Large intestine (tissue), 3 donors: ENCODE results near the gene FNDC10. TPM values are rescaled to one million over a fixed set of nuclear protein-coding genes. Genes with fewer than 3 reads are reported as not detected.
"Not testable (repeated sequence)": the region's sequence is repeated elsewhere in the genome, so short reads cannot be mapped to it uniquely, and the experiment has no call there.

Experiments used
- DNase-seq, 2 donors: peaks; one replicate each; pipeline versions ENCODE4 v3.0.0 to v3.0.0-alpha.2; 2013
- H3K27ac ChIP-seq: one replicate; pipeline ENCODE4 v1.5.1; 2013; ENCODE audit warnings: low read length
- H3K27me3 ChIP-seq: 2 replicates; pipeline ENCODE4 v1.6.1; 2013; ENCODE audit warnings: low read length; ENCODE audit not compliant: control insufficient read depth, insufficient read depth
- H3K36me3 ChIP-seq: 2 replicates; pipeline ENCODE4 v1.6.1; 2013; ENCODE audit warnings: low read length; ENCODE audit not compliant: control insufficient read depth, insufficient read depth
- H3K4me1 ChIP-seq: one replicate; pipeline ENCODE4 v1.6.1; 2013; ENCODE audit warnings: low read length; ENCODE audit not compliant: control insufficient read depth, insufficient read depth
- H3K4me3 ChIP-seq: one replicate; pipeline ENCODE4 v1.5.1; 2013; ENCODE audit warnings: low read length
- H3K9me3 ChIP-seq: one replicate; pipeline ENCODE4 v1.6.1; 2013; ENCODE audit warnings: mild to moderate bottlenecking, low read depth, low read length, moderate library complexity; ENCODE audit not compliant: control insufficient read depth
- WGBS: methylation state at CpG from one replicate; pipeline ENCODE4 v1.1.5; 2013; ENCODE audit warnings: low lambda C conversion rate; ENCODE audit not compliant: insufficient coverage; 5-methylcytosine and 5-hydroxymethylcytosine counted together
- polyA plus RNA-seq: library from polyadenylated mRNA; unstranded; fragments of 120-200 nt; gene quantifications from one replicate; pipeline ENCODE4 v1.2.1, GENCODE V29; 2013

The FNDC10 gene
- polyA plus RNA-seq, 1 donor = 2.4 TPM

GRCh38 chr1:1597275-1597930 lies 2.5 kb downstream of the FNDC10 start:
- DNase-seq = no peak
- peaks cover 76% of the 10 kb centered on the region for H3K27me3 ChIP-seq
- WGBS = no CpG with 5 or more reads among the region's 16 CpGs

GRCh38 chr1:1596493-1597274 lies 3.3 kb downstream of the FNDC10 start:
- Histone ChIP-seq H3K36me3 (no peaks in the 10 kb centered on the region), H3K4me3 (no peak overlapping the region), H3K27ac (no peak overlapping the region), H3K9me3 (peaks cover 16% of the 10 kb centered on the region), H3K27me3 (peaks cover 68% of the 10 kb centered on the region), H3K4me1 (no peaks in the 10 kb centered on the region)
- no CpG with 5 or more reads among the region's 12 CpGs for WGBS
- no peak for DNase-seq

More at GRCh38 chr1:1597275-1597930, 2.5 kb downstream of the FNDC10 start:
- Histone ChIP-seq H3K9me3 (peaks cover 16% of the 10 kb centered on the region), H3K36me3 (no peaks in the 10 kb centered on the region), H3K27ac (no peak overlapping the region), H3K4me3 (no peak overlapping the region), H3K4me1 (no peaks in the 10 kb centered on the region)

GRCh38 chr1:1595341-1595740 lies 4.6 kb downstream of the FNDC10 start:
- not testable (repeated sequence) for H3K4me3 ChIP-seq, H3K36me3 ChIP-seq, DNase-seq, H3K27ac ChIP-seq, H3K4me1 ChIP-seq, H3K9me3 ChIP-seq
- peaks cover 55% of the 10 kb centered on the region for H3K27me3 ChIP-seq
- WGBS = no CpG with 5 or more reads among the region's 2 CpGs

GRCh38 chr1:1594602-1595260 lies 5.2 kb downstream of the FNDC10 start:
- no peak for DNase-seq

GRCh38 chr1:1593834-1594601 lies 5.9 kb downstream of the FNDC10 start:
- Histone ChIP-seq H3K4me3 (no peak overlapping the region), H3K36me3 (no peaks in the 10 kb centered on the region), H3K27me3 (peaks cover 50% of the 10 kb centered on the region), H3K4me1 (no peaks in the 10 kb centered on the region), H3K9me3 (peaks cover 5% of the 10 kb centered on the region), H3K27ac (no peak overlapping the region)
- no peak for DNase-seq
- no CpG with 5 or more reads among the region's 24 CpGs for WGBS

More at GRCh38 chr1:1594602-1595260, 5.2 kb downstream of the FNDC10 start:
- Histone ChIP-seq H3K9me3 (peaks cover 5% of the 10 kb centered on the region), H3K4me3 (no peak overlapping the region), H3K27me3 (peaks cover 53% of the 10 kb centered on the region), H3K36me3 (no peaks in the 10 kb centered on the region), H3K27ac (no peak overlapping the region), H3K4me1 (no peaks in the 10 kb centered on the region)
- WGBS = 76% methylated on average over 3 of the region's 10 CpGs

GRCh38 chr1:1591452-1591851 lies 8.5 kb downstream of the FNDC10 start:
- DNase-seq = no peak
- no peak overlapping the region for H3K27ac ChIP-seq
- WGBS = no CpG with 5 or more reads among the region's 13 CpGs
- no peak overlapping the region for H3K4me3 ChIP-seq
- H3K4me1 ChIP-seq = no peaks in the 10 kb centered on the region
- H3K36me3 ChIP-seq = no peaks in the 10 kb centered on the region
- H3K27me3 ChIP-seq = peaks cover 26% of the 10 kb centered on the region
- no peaks in the 10 kb centered on the region for H3K9me3 ChIP-seq

GRCh38 chr1:1583347-1584010 lies 16.5 kb downstream of the FNDC10 start:
- H3K9me3 ChIP-seq = no peaks in the 10 kb centered on the region
- no peak overlapping the region for H3K27ac ChIP-seq
- DNase-seq = no peak
- no peaks in the 10 kb centered on the region for H3K36me3 ChIP-seq
- peaks cover 18% of the 10 kb centered on the region for H3K27me3 ChIP-seq
- H3K4me1 ChIP-seq = no peaks in the 10 kb centered on the region
- H3K4me3 ChIP-seq = no peak overlapping the region
- no CpG with 5 or more reads among the region's 23 CpGs for WGBS

GRCh38 chr1:1582585-1583346 lies 17.2 kb downstream of the FNDC10 start:
- Histone ChIP-seq H3K36me3 (no peaks in the 10 kb centered on the region), H3K27me3 (peaks cover 18% of the 10 kb centered on the region), H3K4me1 (peaks cover 4% of the 10 kb centered on the region), H3K27ac (no peak overlapping the region), H3K9me3 (no peaks in the 10 kb centered on the region), H3K4me3 (no peak overlapping the region)
- DNase-seq = no peak
- WGBS = no CpG with 5 or more reads among the region's 9 CpGs

GRCh38 chr1:1578371-1578940 lies 21.5 kb downstream of the FNDC10 start:
- no peak for DNase-seq
- Histone ChIP-seq H3K9me3 (no peaks in the 10 kb centered on the region), H3K4me3 (no peak overlapping the region), H3K27ac (no peak overlapping the region), H3K27me3 (peaks cover 15% of the 10 kb centered on the region), H3K4me1 (peaks cover 18% of the 10 kb centered on the region), H3K36me3 (no peaks in the 10 kb centered on the region)
- WGBS = no CpG with 5 or more reads among the region's 13 CpGs
